Esophagus muscularis mucosa (tissue), 4 donors: ENCODE data around the gene BBIP1. TPM values are rescaled to one million over a fixed set of nuclear protein-coding genes. Genes with fewer than 3 reads are reported as not detected.
A peak's percentile ranks its signal among the peaks of the same experiment; 100 is the strongest.

ENCODE experiments used
- DNase-seq: peaks from one replicate; pipeline ENCODE4 v3.0.0-alpha.2; 2017; ENCODE audit errors: extremely low spot score
- H3K27ac ChIP-seq, 4 donors: fragments of 200-600 bp; sonication (generic); replicated peaks in 1 of 4; 1 replicate in 3 of 4; 2 replicates in 1 of 4; pipeline ENCODE4 v1.5.1; 2016 to 2019; ENCODE audit warnings: mild to moderate bottlenecking in 1 of 4
- H3K27me3 ChIP-seq, 4 donors: fragments of 200-600 bp; sonication (generic); one replicate each; pipeline versions ENCODE4 v1.5.1 to v1.6.0; 2016 to 2019
- H3K36me3 ChIP-seq, 4 donors: fragments of 200-600 bp; sonication (generic); one replicate each; pipeline ENCODE4 v1.5.1; 2016 to 2019
- H3K4me1 ChIP-seq, 4 donors: fragments of 200-600 bp; sonication (generic); one replicate each; pipeline ENCODE4 v1.5.1; 2016 to 2019
- H3K4me3 ChIP-seq, 4 donors: fragments of 200-600 bp; sonication (generic); 1 replicate in 2 of 4; 2 replicates in 2 of 4; pipeline ENCODE4 v1.5.1; 2016 to 2019; ENCODE audit warnings: mild to moderate bottlenecking in 4 of 4, moderate library complexity in 1 of 4
- H3K9me3 ChIP-seq, 4 donors: fragments of 200-600 bp; sonication (generic); 1 replicate in 3 of 4; 2 replicates in 1 of 4; pipeline ENCODE4 v1.5.1; 2016 to 2019
- CTCF ChIP-seq, 3 experiments: fragments of 200-600 bp in 2 of 3; fragments of 450-650 bp in 1 of 3; sonication (generic) in 2 of 3; IDR thresholded peaks; one replicate each; pipeline ENCODE4 v1.5.1; 2017 to 2019; ENCODE audit warnings: antibody characterized with exemption in 3 of 3, mild to moderate bottlenecking in 2 of 3, moderate library complexity in 1 of 3
- EP300 ChIP-seq: sonication (generic); formaldehyde crosslinking; IDR thresholded peaks from one replicate; pipeline ENCODE4 v1.6.1; 2017; ENCODE audit warnings: antibody characterized with exemption
- POLR2A ChIP-seq: fragments of 450-650 bp; IDR thresholded peaks from one replicate; pipeline ENCODE4 v1.6.1; 2017; ENCODE audit warnings: antibody characterized with exemption, moderate library complexity, mild to moderate bottlenecking, low read depth
- POLR2AphosphoS5 ChIP-seq, 2 donors: sonication (generic); formaldehyde crosslinking; IDR thresholded peaks; one replicate each; pipeline ENCODE4 v1.6.1; 2017; ENCODE audit warnings: antibody characterized with exemption in 2 of 2
- WGBS: methylation state at CpG from one replicate; pipeline ENCODE4 v1.1.5; 2018; 5-methylcytosine and 5-hydroxymethylcytosine counted together
- intact Hi-C: fragments of 100-400 bp; cut with DNase I; formaldehyde crosslinking; loops from one replicate; pipeline ENCODE4 v1.15.1; 2023
- total RNA-seq, 4 donors: library from RNA; depleted of rRNA; stranded (reverse); fragments of >200 nt; gene quantifications; one replicate each; pipeline versions ENCODE4 v1.1.0 to v1.2.1, GENCODE V29; 2016

Gene BBIP1
- total RNA-seq, 4 donors from 2014 or later, result 17.6 to 29.5 (median 27.0) TPM

GRCh38 chr10:110853921-110854605 is 64.9 kb downstream of the BBIP1 start:
- Histone ChIP-seq H3K4me1 (peaks cover 3 to 13% (median 11%) of the 10 kb centered on the region in 4 donors), H3K27me3 (no peaks in the 10 kb centered on the region), H3K9me3 (no peaks in the 10 kb centered on the region), H3K4me3 (no peak overlapping the region), H3K27ac (no peak overlapping the region), H3K36me3 (no peaks in the 10 kb centered on the region)
- intact Hi-C loops, result no loop called here
- DNase-seq, result no peak
- TF ChIP-seq CTCF (IDR thresholded peaks at IDR 0.05) (no peak), EP300 (no peak), POLR2A (no peak), POLR2AphosphoS5 (IDR thresholded peaks at IDR 0.05) (no peak)

GRCh38 chr10:110852947-110853346 is 66.0 kb downstream of the BBIP1 start:
- H3K4me3 ChIP-seq, result no peak overlapping the region
- intact Hi-C loops, result no loop called here
- H3K36me3 ChIP-seq, result no peaks in the 10 kb centered on the region
- H3K9me3 ChIP-seq, result no peaks in the 10 kb centered on the region
- 82% methylated on average over 4 of the region's 4 CpGs for WGBS
- no peak overlapping the region for H3K27ac ChIP-seq
- peaks cover 0 to 8% (median 4%) of the 10 kb centered on the region in 4 donors for H3K4me1 ChIP-seq
- TF ChIP-seq POLR2AphosphoS5 (IDR thresholded peaks at IDR 0.05) (no peak), EP300 (no peak), POLR2A (no peak), CTCF (IDR thresholded peaks at IDR 0.05) (no peak)
- no peaks in the 10 kb centered on the region for H3K27me3 ChIP-seq
- DNase-seq, result peak; percentile 72

- no peaks in the 10 kb centered on the region for H3K9me3 ChIP-seq
- intact Hi-C loops, result no loop called here
- DNase-seq, result no peak
- no peak overlapping the region for H3K27ac ChIP-seq
- no peaks in the 10 kb centered on the region for H3K27me3 ChIP-seq
- 70% methylated on average over 7 of the region's 7 CpGs for WGBS
- peaks cover 0 to 2% (median under 1%) of the 10 kb centered on the region in 4 donors for H3K4me1 ChIP-seq
- H3K36me3 ChIP-seq, result no peaks in the 10 kb centered on the region
- H3K4me3 ChIP-seq, result no peak overlapping the region
- no peak for TF ChIP-seq POLR2AphosphoS5 (IDR thresholded peaks at IDR 0.05)
- TF ChIP-seq CTCF (IDR thresholded peaks at IDR 0.05), result no peak
- no peak for TF ChIP-seq EP300
- no peak for TF ChIP-seq POLR2A
Measured at GRCh38 chr10:110852255-110852896, 66.6 kb downstream of the BBIP1 start.

GRCh38 chr10:110851020-110851612 is 67.9 kb downstream of the BBIP1 start:
- TF ChIP-seq POLR2A, result no peak
- no peak for TF ChIP-seq POLR2AphosphoS5 (IDR thresholded peaks at IDR 0.05)
- no peak for TF ChIP-seq CTCF (IDR thresholded peaks at IDR 0.05)
- TF ChIP-seq EP300, result no peak
- Histone ChIP-seq H3K27ac (no peak overlapping the region), H3K9me3 (no peaks in the 10 kb centered on the region), H3K36me3 (no peaks in the 10 kb centered on the region), H3K4me3 (no peak overlapping the region), H3K4me1 (no peaks in the 10 kb centered on the region), H3K27me3 (no peaks in the 10 kb centered on the region)
- WGBS, result 63% methylated on average over 8 of the region's 8 CpGs
- no peak for DNase-seq
- intact Hi-C loops, result no loop called here
